ENCODE measurements around the gene CNTNAP2.

CNTNAP2 gene

GRCh38 chr7:148177972-148178371 is 2061.4 kb downstream of the CNTNAP2 start:
- no peak for TF ChIP-seq CTCF (IDR thresholded peaks at IDR 0.05; ENCODE audit: extremely low read depth, missing control alignments)

GRCh38 chr7:148180075-148180474 is 2063.5 kb downstream of the CNTNAP2 start:
- no peak for DNase-seq (ENCODE audit: low spot score)
- no peak for TF ChIP-seq CTCF (IDR thresholded peaks at IDR 0.05; ENCODE audit: extremely low read depth, missing control alignments)

More at GRCh38 chr7:148177972-148178371, 2061.4 kb downstream of the CNTNAP2 start:
- DNase-seq (ENCODE audit: low spot score) = no peak

- TF ChIP-seq CTCF (IDR thresholded peaks at IDR 0.05; ENCODE audit: extremely low read depth, missing control alignments) = no peak
- DNase-seq (ENCODE audit: low spot score) = no peak
Observed at GRCh38 chr7:148182264-148182663, 2065.7 kb downstream of the CNTNAP2 start.

- no peak for DNase-seq (ENCODE audit: low spot score)
- TF ChIP-seq CTCF (IDR thresholded peaks at IDR 0.05; ENCODE audit: extremely low read depth, missing control alignments) = no peak
Observed at GRCh38 chr7:148185041-148185440, 2068.4 kb downstream of the CNTNAP2 start.

- no peak for TF ChIP-seq CTCF (IDR thresholded peaks at IDR 0.05; ENCODE audit: extremely low read depth, missing control alignments)
- DNase-seq (ENCODE audit: low spot score) = no peak
Observed at GRCh38 chr7:148187471-148187870, 2070.9 kb downstream of the CNTNAP2 start.

- TF ChIP-seq CTCF (IDR thresholded peaks at IDR 0.05; ENCODE audit: extremely low read depth, missing control alignments) = no peak
- no peak for DNase-seq (ENCODE audit: low spot score)
Observed at GRCh38 chr7:148191391-148192065, 2074.9 kb downstream of the CNTNAP2 start.

- TF ChIP-seq CTCF (IDR thresholded peaks at IDR 0.05; ENCODE audit: extremely low read depth, missing control alignments) = no peak
- no peak for DNase-seq (ENCODE audit: low spot score)
Observed at GRCh38 chr7:148192491-148192890, 2075.9 kb downstream of the CNTNAP2 start.
